IMR-90 (cell line): ENCODE measurements around the gene GALNT9.

Source experiments
- BHLHE40 ChIP-seq: fragments of 150-350 bp; IDR thresholded peaks from 2 replicates; pipeline ENCODE4 v1.6.1; 2016; ENCODE audit warnings: mild to moderate bottlenecking, low read depth, low read length
- CEBPB ChIP-seq: IDR thresholded peaks from 2 replicates; pipeline ENCODE4 v1.6.1; 2012; ENCODE audit warnings: low read depth, low read length, improper control_type of control experiment
- FOS ChIP-seq: fragments of 150-350 bp; IDR thresholded peaks from 2 replicates; pipeline ENCODE4 v1.6.1; 2016; ENCODE audit warnings: low read depth, low read length
- MAFK ChIP-seq: IDR thresholded peaks from 2 replicates; pipeline ENCODE4 v1.6.1; 2012; ENCODE audit warnings: low read depth, low read length, improper control_type of control experiment
- MAZ ChIP-seq: IDR thresholded peaks from 2 replicates; pipeline ENCODE4 v1.6.1; 2012; ENCODE audit warnings: low read depth, mild to moderate bottlenecking, low read length, improper control_type of control experiment, moderate library complexity, borderline replicate concordance
- MXI1 ChIP-seq: IDR thresholded peaks from 2 replicates; pipeline ENCODE4 v1.6.1; 2012; ENCODE audit warnings: low read depth, mild to moderate bottlenecking, low read length, moderate library complexity, borderline replicate concordance
- NFE2L2 ChIP-seq: fragments of 150-350 bp; IDR thresholded peaks from 2 replicates; pipeline ENCODE4 v1.6.1; 2016; ENCODE audit warnings: low read depth, mild to moderate bottlenecking, low read length
- POLR2A ChIP-seq: IDR thresholded peaks from 2 replicates; pipeline ENCODE4 v1.6.1; 2012; ENCODE audit warnings: mild to moderate bottlenecking, low read depth, low read length
- RAD21 ChIP-seq: IDR thresholded peaks from 2 replicates; pipeline ENCODE4 v1.6.1; 2012; ENCODE audit warnings: low read length, improper control_type of control experiment
- RCOR1 ChIP-seq: IDR thresholded peaks from 2 replicates; pipeline ENCODE4 v1.6.1; 2012; ENCODE audit warnings: mild to moderate bottlenecking, low read length, improper control_type of control experiment; ENCODE audit not compliant: insufficient replicate concordance
- SMC3 ChIP-seq: fragments of 150-350 bp; IDR thresholded peaks from 2 replicates; pipeline ENCODE4 v1.6.1; 2016; ENCODE audit warnings: low read depth, mild to moderate bottlenecking, antibody characterized with exemption, low read length, moderate library complexity
- TF ChIP-seq, protein P1 (sequence below): conservative IDR thresholded peaks from 2 replicates; pipeline ENCODE4 v1.5.1; 2012; ENCODE audit warnings: mild to moderate bottlenecking, low read depth, low read length, improper control_type of control experiment
- TF ChIP-seq, protein P2 (sequence below): fragments of 150-350 bp; IDR thresholded peaks from 2 replicates; pipeline ENCODE4 v1.6.1; 2017; ENCODE audit warnings: mild to moderate bottlenecking, antibody characterized with exemption, low read length, low read depth

DNA sequence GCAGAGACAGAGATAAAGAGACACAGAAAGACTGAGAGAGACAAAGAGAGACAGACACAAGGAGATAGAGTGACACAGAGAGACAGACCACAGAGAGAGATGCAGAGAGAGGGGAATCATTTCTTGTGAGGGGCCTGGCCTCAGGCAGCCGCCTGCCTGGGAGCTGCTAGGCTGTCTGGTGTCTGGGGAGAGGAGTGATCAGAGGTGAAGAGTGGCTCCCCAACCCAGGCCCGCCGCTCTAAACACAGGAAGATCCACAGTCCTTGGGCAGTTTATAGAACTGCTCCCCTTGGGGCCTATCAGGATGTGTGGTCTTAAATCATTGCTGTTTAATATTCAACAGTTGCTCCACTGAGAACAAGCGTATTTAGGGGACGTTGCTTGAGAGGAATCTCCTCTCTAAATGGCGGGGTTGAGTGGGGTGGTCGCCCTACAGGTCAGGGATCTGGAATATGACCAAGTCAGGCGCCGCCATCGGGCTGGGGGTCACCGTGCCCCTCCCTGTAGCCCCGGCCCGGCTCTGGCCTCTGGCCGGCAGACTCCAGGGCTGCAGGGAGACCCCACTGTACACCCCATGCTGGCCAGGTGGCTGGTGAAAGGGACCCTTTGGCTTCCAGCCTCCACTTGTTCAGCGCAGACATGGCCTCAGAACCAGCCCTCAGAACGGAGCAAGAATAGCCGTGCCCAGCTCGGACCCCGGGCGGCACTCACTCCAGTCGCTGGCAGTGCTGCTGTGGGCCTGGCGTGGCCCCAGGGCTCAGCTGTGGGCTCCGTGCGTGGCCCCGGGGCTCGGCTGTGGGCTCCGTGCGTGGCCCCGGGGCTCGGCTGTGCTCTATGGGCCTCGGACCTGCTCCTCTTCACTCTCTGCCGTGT is 89.4 kb downstream of the GALNT9 start:
- TF ChIP-seq POLR2A: no peak
- TF ChIP-seq, protein P1, sequence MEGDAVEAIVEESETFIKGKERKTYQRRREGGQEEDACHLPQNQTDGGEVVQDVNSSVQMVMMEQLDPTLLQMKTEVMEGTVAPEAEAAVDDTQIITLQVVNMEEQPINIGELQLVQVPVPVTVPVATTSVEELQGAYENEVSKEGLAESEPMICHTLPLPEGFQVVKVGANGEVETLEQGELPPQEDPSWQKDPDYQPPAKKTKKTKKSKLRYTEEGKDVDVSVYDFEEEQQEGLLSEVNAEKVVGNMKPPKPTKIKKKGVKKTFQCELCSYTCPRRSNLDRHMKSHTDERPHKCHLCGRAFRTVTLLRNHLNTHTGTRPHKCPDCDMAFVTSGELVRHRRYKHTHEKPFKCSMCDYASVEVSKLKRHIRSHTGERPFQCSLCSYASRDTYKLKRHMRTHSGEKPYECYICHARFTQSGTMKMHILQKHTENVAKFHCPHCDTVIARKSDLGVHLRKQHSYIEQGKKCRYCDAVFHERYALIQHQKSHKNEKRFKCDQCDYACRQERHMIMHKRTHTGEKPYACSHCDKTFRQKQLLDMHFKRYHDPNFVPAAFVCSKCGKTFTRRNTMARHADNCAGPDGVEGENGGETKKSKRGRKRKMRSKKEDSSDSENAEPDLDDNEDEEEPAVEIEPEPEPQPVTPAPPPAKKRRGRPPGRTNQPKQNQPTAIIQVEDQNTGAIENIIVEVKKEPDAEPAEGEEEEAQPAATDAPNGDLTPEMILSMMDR: no peak
- no peak for TF ChIP-seq NFE2L2
- TF ChIP-seq MAFK: no peak
- TF ChIP-seq, protein P2, sequence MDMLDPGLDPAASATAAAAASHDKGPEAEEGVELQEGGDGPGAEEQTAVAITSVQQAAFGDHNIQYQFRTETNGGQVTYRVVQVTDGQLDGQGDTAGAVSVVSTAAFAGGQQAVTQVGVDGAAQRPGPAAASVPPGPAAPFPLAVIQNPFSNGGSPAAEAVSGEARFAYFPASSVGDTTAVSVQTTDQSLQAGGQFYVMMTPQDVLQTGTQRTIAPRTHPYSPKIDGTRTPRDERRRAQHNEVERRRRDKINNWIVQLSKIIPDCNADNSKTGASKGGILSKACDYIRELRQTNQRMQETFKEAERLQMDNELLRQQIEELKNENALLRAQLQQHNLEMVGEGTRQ: no peak
- TF ChIP-seq CEBPB: no peak
- no peak for TF ChIP-seq MAZ
- no peak for TF ChIP-seq RAD21
- no peak for TF ChIP-seq BHLHE40
- no peak for TF ChIP-seq RCOR1
- no peak for TF ChIP-seq SMC3
- no peak for TF ChIP-seq FOS
- TF ChIP-seq MXI1: no peak
